Stimulated activated CD8-positive, alpha-beta memory T cell treated with anti-CD3 and anti-CD28 coated beads, Interleukin-7, amount 100 ng/mL, for 4 hours (primary cell): ENCODE results near the gene FEM1C.

Source experiments
- DNase-seq, 2 donors: peaks; one replicate each; pipeline ENCODE4 v3.0.0-alpha.2; 2020; ENCODE audit warnings: low read depth in 2 of 2

FEM1C gene

GRCh38 chr5:115477581-115477980 is 67.0 kb downstream of the FEM1C start:
- no peak for DNase-seq

- DNase-seq, result no peak
Observed at GRCh38 chr5:115475788-115476187, 68.8 kb downstream of the FEM1C start.

- no peak for DNase-seq
Observed at GRCh38 chr5:115472271-115473025, 72.1 kb downstream of the FEM1C start.

- DNase-seq, result no peak
Observed at GRCh38 chr5:115471345-115472063, 73.1 kb downstream of the FEM1C start.

GRCh38 chr5:115470921-115471320 is 73.7 kb downstream of the FEM1C start:
- no peak for DNase-seq
